MCF 10A (cell line): Measurements from ENCODE around the gene PPP2R5D. TPM values are rescaled to one million over a fixed set of nuclear protein-coding genes. Genes with fewer than 3 reads are reported as not detected.

ENCODE experiments used
- BruUV-seq: library from RNA; stranded (reverse); fragments of 400-500 nt; replicated peaks from 2 replicates; lab custom pipeline; 2021; lab: Mats Ljungman, UMichigan
- CTCF ChIA-PET: fragments of 300-600 bp; sonication (Branson Sonifier 250); formaldehyde crosslinking; extraction: SDS; loops from one replicate; lab custom pipeline; 2021; ENCODE audit warnings: antibody characterized with exemption, inconsistent platforms; lab: Yijun Ruan, JAX
- POLR2A ChIA-PET: fragments of 300-600, 350-650 bp; sonication (Branson Sonifier 250); formaldehyde crosslinking; extraction: SDS; loops from one replicate; lab custom pipeline; 2020; ENCODE audit warnings: antibody characterized with exemption, inconsistent platforms; lab: Yijun Ruan, JAX
- DNase-seq: peaks from one replicate; pipeline ENCODE4 v3.0.0-alpha.2; 2018; ENCODE audit not compliant: unreplicated experiment
- H3K27ac Mint-ChIP-seq: one replicate; pipeline ENCODE4 v1.8.0; 2022; ENCODE audit warnings: mild to moderate bottlenecking, low read depth, mixed read lengths; ENCODE audit not compliant: unreplicated experiment
- H3K27me3 Mint-ChIP-seq: one replicate; pipeline ENCODE4 v1.8.0; 2022; ENCODE audit warnings: mixed read lengths; ENCODE audit not compliant: insufficient read depth, unreplicated experiment
- H3K36me3 Mint-ChIP-seq: one replicate; pipeline ENCODE4 v1.8.0; 2022; ENCODE audit warnings: mild to moderate bottlenecking, moderate library complexity, mixed read lengths; ENCODE audit not compliant: insufficient read depth, unreplicated experiment
- H3K4me1 Mint-ChIP-seq: one replicate; pipeline ENCODE4 v1.8.0; 2022; ENCODE audit warnings: mixed read lengths; ENCODE audit not compliant: insufficient read depth, unreplicated experiment
- H3K4me3 Mint-ChIP-seq: one replicate; pipeline ENCODE4 v1.8.0; 2022; ENCODE audit warnings: mild to moderate bottlenecking, moderate library complexity, mixed read lengths; ENCODE audit not compliant: unreplicated experiment
- H3K9me3 Mint-ChIP-seq: one replicate; pipeline ENCODE4 v1.8.0; 2022; ENCODE audit warnings: mixed read lengths; ENCODE audit not compliant: unreplicated experiment
- intact Hi-C: fragments of 100-400 bp; cut with micrococcal nuclease; formaldehyde crosslinking; loops from 2 replicates; pipeline ENCODE4 v1.14.1; 2022
- total RNA-seq: library from RNA; stranded (reverse); gene quantifications from 2 replicates; pipeline ENCODE4 v1.2.3, GENCODE V29; 2022
- TF ChIP-seq, protein P1 (sequence below): fragments of 200-600 bp; IDR thresholded peaks from one replicate; pipeline ENCODE4 v1.8.0; 2022; ENCODE audit warnings: antibody characterized with exemption, mild to moderate bottlenecking; ENCODE audit not compliant: unreplicated experiment

Gene PPP2R5D
- total RNA-seq, 1 experiment from 2014 or later: 17.9 TPM

DNA sequence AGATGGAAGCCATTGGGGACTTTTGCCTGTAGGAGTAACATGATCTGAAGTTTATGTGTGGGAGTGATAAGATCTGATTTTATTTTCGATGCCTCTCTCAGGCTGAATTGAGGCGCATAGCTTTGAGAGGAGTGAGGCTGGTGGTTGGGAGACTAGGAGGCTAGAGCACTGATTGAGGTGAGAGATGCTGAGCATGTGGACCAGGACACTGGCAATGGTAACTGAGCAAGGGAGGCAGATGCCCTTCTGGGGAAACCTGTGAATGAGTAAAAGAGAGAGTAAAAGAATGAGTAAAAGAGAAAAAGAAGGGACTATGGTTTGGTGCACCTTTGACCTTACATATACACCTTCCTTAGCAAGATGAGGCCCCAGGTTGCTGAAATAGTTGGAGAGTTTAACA lies 40.1 kb downstream of the PPP2R5D start:
- TF ChIP-seq, protein P1, sequence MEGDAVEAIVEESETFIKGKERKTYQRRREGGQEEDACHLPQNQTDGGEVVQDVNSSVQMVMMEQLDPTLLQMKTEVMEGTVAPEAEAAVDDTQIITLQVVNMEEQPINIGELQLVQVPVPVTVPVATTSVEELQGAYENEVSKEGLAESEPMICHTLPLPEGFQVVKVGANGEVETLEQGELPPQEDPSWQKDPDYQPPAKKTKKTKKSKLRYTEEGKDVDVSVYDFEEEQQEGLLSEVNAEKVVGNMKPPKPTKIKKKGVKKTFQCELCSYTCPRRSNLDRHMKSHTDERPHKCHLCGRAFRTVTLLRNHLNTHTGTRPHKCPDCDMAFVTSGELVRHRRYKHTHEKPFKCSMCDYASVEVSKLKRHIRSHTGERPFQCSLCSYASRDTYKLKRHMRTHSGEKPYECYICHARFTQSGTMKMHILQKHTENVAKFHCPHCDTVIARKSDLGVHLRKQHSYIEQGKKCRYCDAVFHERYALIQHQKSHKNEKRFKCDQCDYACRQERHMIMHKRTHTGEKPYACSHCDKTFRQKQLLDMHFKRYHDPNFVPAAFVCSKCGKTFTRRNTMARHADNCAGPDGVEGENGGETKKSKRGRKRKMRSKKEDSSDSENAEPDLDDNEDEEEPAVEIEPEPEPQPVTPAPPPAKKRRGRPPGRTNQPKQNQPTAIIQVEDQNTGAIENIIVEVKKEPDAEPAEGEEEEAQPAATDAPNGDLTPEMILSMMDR: no peak
- H3K9me3 Mint-ChIP-seq: no peaks in the 10 kb centered on the region
- peaks cover 68% of the 10 kb centered on the region for H3K36me3 Mint-ChIP-seq
- H3K27ac Mint-ChIP-seq: peak overlapping the region; percentile 5
- no TSS peak for BruUV-seq
- H3K27me3 Mint-ChIP-seq: no peaks in the 10 kb centered on the region
- ChIA-PET POLR2A (interaction anchor here (0.5 to 2.1 kb wide), 9 partner anchors 8 to 91 kb away, joined by 3 to 8 read pairs (median 3); partner anchors contain the start of genes CUL7, KLHDC3, MEA1 and PPP2R5D), CTCF (no interaction called here)
- H3K4me1 Mint-ChIP-seq: peaks cover 9% of the 10 kb centered on the region
- intact Hi-C loops: no loop called here
- no peak overlapping the region for H3K4me3 Mint-ChIP-seq
- DNase-seq: no peak

DNA sequence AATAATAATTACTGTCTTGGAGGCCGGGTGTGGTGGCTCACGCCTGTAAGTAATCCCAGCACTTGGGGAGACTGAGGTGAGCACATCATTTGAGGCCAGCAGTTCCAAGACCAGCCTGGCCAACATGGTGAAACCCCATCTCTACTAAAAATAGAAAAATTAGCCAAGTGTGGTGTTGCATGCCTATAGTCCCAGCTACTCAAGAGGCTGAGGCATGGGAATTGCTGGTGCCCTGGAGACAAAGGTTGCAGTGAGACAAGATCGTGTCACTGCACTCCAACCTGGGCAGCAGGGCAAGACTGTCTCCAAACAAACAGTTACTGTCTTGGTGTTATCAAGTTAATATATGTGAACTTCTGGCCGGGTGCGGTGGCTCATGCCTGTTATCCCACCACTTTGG lies 42.0 kb downstream of the PPP2R5D start:
- Mint-ChIP-seq H3K4me1 (peaks cover 9% of the 10 kb centered on the region), H3K27ac (no peak overlapping the region), H3K9me3 (no peaks in the 10 kb centered on the region), H3K36me3 (peaks cover 79% of the 10 kb centered on the region), H3K27me3 (no peaks in the 10 kb centered on the region), H3K4me3 (no peak overlapping the region)
- intact Hi-C loops: no loop called here
- TF ChIP-seq, protein P1: no peak
- no peak for DNase-seq
- no TSS peak for BruUV-seq
- ChIA-PET CTCF (interaction anchor here (0.6 kb wide), 2 partner anchors 30 to 1709 kb away, joined by 3 to 4 read pairs; no protein-coding TSS in a partner anchor), POLR2A (interaction anchor here (2.1 kb wide), 1 partner anchor 12 kb away, joined by 8 read pairs; the partner anchor contains the start of genes KLHDC3 and MEA1)

DNA sequence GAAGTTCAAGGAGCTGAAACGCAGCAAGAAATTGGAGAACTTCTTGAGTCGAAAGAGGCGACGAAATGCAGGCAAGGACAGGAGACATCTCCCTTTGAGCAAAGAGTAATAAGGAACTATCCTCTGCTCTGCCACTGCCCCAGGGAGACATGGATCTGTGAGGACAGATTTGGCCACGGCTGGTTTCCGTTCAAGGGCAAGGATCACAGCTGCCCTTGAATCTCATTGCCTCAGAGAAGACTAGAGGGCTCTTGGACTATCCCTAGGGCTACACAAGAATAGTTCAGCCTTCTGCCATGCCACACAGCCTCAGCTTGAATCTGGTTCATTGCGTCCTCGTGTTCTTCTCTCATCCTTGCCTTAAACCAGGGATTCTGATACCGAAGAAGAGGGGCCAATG lies 44.8 kb downstream of the PPP2R5D start:
- TF ChIP-seq, protein P1: no peak
- no peaks in the 10 kb centered on the region for H3K27me3 Mint-ChIP-seq
- intact Hi-C loops: no loop called here
- no peak overlapping the region for H3K27ac Mint-ChIP-seq
- no peak overlapping the region for H3K4me3 Mint-ChIP-seq
- no peaks in the 10 kb centered on the region for H3K9me3 Mint-ChIP-seq
- POLR2A ChIA-PET: interaction anchor here (1.0 to 1.1 kb wide), 2 partner anchors 15 to 45 kb away, joined by 3 read pairs; partner anchors contain the start of genes KLHDC3 and PPP2R5D
- H3K36me3 Mint-ChIP-seq: peaks cover 97% of the 10 kb centered on the region
- TSS peak; percentile 49 for BruUV-seq
- CTCF ChIA-PET: no interaction called here
- DNase-seq: no peak
- peaks cover 6% of the 10 kb centered on the region for H3K4me1 Mint-ChIP-seq

DNA sequence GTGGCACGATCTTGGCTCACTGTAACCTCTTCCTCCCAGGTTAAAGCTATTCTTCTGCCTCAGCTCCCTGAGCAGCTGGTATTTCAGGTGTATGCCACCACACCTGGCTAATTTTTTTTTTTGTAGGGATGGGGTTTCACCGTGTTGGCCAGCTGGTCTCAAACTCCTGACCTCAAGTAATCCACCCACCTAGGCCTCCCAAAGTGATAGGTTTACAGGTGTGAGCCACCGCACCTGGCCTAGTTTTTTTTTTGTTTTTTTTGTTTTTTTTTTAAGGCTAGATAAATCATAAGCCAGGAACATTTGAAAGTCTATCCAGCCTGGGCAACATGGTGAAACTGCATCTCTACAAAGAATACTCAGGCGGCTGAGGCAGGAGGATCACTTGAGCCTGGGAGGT lies 48.0 kb downstream of the PPP2R5D start:
- no peak for DNase-seq
- ChIA-PET CTCF (interaction anchor here (0.7 kb wide), 1 partner anchor 255 kb away, joined by 3 read pairs; no protein-coding TSS in a partner anchor), POLR2A (interaction anchor here (0.9 to 2.4 kb wide), 3 partner anchors 9 to 18 kb away, joined by 3 to 6 read pairs (median 3); partner anchors contain the start of genes KLHDC3, MEA1 and RRP36)
- Mint-ChIP-seq H3K4me3 (no peak overlapping the region), H3K36me3 (peaks cover 83% of the 10 kb centered on the region), H3K9me3 (no peaks in the 10 kb centered on the region), H3K4me1 (no peaks in the 10 kb centered on the region), H3K27me3 (no peaks in the 10 kb centered on the region), H3K27ac (no peak overlapping the region)
- intact Hi-C loops: no loop called here
- BruUV-seq: no TSS peak
- TF ChIP-seq, protein P1: no peak
